Activated naive CD8-positive, alpha-beta T cell (primary cell): ENCODE results near the gene SLC25A21.
"Not testable (repeated sequence)": the region's sequence is repeated elsewhere in the genome, so short reads cannot be mapped to it uniquely, and the experiment has no call there.

ENCODE experiments used
- H3K27ac Mint-ChIP-seq: one replicate; pipeline ENCODE4 v1.8.0; 2021; ENCODE audit warnings: mixed read lengths
- H3K27me3 Mint-ChIP-seq: one replicate; pipeline ENCODE4 v1.8.0; 2021; ENCODE audit warnings: mixed read lengths
- H3K36me3 Mint-ChIP-seq: one replicate; pipeline ENCODE4 v1.8.0; 2021; ENCODE audit warnings: mixed read lengths
- H3K4me1 Mint-ChIP-seq: one replicate; pipeline ENCODE4 v1.8.0; 2021; ENCODE audit warnings: low read depth, mixed read lengths
- H3K4me3 Mint-ChIP-seq: one replicate; pipeline ENCODE4 v1.8.0; 2021; ENCODE audit warnings: mild to moderate bottlenecking, mixed read lengths
- H3K9me3 Mint-ChIP-seq: one replicate; pipeline ENCODE4 v1.8.0; 2021; ENCODE audit warnings: low read depth, mixed read lengths

Gene SLC25A21

DNA sequence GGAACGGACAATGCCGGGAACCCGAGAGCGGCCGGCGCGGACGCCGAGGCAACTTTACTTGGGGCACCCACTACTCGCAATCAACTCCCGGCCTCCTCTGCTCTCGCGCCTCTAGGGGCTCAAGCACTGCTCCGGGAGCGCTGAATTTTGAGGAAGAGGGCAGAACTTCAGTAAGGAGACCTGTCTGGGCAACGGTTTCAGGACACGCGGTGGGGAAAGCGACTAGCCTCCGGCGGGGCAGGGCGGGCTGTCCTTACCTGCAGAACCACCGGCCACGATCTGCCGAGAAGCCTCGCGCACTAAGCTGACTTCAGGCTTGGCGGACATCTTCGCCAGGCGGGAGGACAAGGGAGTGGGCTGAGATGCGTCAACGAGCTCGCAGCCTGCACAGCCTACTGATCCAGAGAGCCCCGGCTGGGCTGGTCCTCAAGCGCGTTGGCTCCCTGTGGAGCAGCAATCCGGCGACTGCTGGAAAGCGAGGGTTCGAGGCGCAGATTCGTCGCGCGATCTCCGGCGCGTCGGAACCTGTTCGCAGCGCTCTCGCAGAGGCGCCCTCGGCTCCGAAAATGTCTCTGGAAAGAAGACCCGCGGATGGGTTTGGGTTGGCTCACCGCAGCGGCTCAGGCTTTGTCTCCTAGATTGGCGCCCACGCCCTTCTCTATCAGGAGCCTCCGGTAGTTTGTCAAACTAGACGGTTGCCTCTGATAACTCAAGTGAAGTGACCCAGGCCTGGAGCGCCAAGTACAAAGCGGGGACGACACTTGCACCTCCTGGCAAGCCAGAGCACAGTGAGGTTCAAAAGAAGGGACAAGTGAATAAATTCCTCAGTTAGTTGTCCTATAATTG, at the start of gene SLC25A21:
SLC25A21 (minus strand) TSS at position 583 of the 846 bp plus-strand sequence.
- Mint-ChIP-seq H3K4me3 (peak within 1 kb of the TSS; percentile 44), H3K4me1 (peaks cover 3% of the 10 kb centered on the region), H3K9me3 (peaks cover 8% of the 10 kb centered on the region), H3K27me3 (peaks cover 17% of the 10 kb centered on the region), H3K36me3 (peaks cover 2% of the 10 kb centered on the region), H3K27ac (no peak within 1 kb of the TSS)

GRCh38 chr14:37221073-37221472, 48.7 kb upstream of the SLC25A21 start:
- H3K9me3 Mint-ChIP-seq, result peaks cover 6% of the 10 kb centered on the region
- no peak overlapping the region for H3K27ac Mint-ChIP-seq
- H3K4me1 Mint-ChIP-seq, result no peaks in the 10 kb centered on the region
- peaks cover 1% of the 10 kb centered on the region for H3K27me3 Mint-ChIP-seq
- H3K4me3 Mint-ChIP-seq, result no peak overlapping the region
- H3K36me3 Mint-ChIP-seq, result no peaks in the 10 kb centered on the region

DNA sequence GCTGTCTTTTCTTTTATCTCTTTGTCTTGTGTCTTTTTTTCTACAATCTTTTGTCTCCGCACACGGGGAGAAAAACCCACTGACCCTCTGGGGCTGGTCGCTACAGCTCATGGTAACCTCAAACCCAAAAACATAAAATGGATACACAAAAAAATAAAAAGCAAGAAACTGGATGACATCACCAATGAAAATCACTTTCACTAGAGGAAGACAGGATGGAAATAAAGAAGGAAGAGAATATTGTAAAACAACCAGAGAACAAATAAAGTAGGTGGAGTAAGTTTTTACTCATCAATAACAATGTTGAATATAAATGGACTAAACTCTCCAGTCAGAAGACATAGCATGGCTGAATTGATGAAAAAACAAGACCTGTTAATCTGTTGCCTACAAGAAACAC, 42.9 kb upstream of the SLC25A21 start:
- Mint-ChIP-seq H3K4me1 (no peaks in the 10 kb centered on the region), H3K4me3 (no peak overlapping the region), H3K27ac (no peak overlapping the region), H3K9me3 (peaks cover 3% of the 10 kb centered on the region), H3K36me3 (peaks cover 2% of the 10 kb centered on the region), H3K27me3 (no peaks in the 10 kb centered on the region)

GRCh38 chr14:37213016-37213415, 40.6 kb upstream of the SLC25A21 start:
- Mint-ChIP-seq H3K9me3 (peaks cover 4% of the 10 kb centered on the region), H3K36me3 (peaks cover 2% of the 10 kb centered on the region)

GRCh38 chr14:37210448-37210847, 38.0 kb upstream of the SLC25A21 start:
- Mint-ChIP-seq H3K9me3 (peaks cover 7% of the 10 kb centered on the region), H3K36me3 (peaks cover 2% of the 10 kb centered on the region), H3K27ac (no peak overlapping the region), H3K4me1 (no peaks in the 10 kb centered on the region), H3K4me3 (no peak overlapping the region), H3K27me3 (no peaks in the 10 kb centered on the region)

More at GRCh38 chr14:37213016-37213415, 40.6 kb upstream of the SLC25A21 start:
- Mint-ChIP-seq H3K4me3 (no peak overlapping the region), H3K27ac (no peak overlapping the region), H3K4me1 (no peaks in the 10 kb centered on the region), H3K27me3 (no peaks in the 10 kb centered on the region)

- not testable (repeated sequence) for H3K4me3 Mint-ChIP-seq, H3K27me3 Mint-ChIP-seq, H3K4me1 Mint-ChIP-seq, H3K9me3 Mint-ChIP-seq, H3K36me3 Mint-ChIP-seq, H3K27ac Mint-ChIP-seq
Observed at GRCh38 chr14:37209617-37210016, 37.2 kb upstream of the SLC25A21 start.

- not testable (repeated sequence) for H3K36me3 Mint-ChIP-seq, H3K27ac Mint-ChIP-seq, H3K4me1 Mint-ChIP-seq, H3K27me3 Mint-ChIP-seq, H3K9me3 Mint-ChIP-seq, H3K4me3 Mint-ChIP-seq
Observed at GRCh38 chr14:37205623-37206605, 33.5 kb upstream of the SLC25A21 start.

DNA sequence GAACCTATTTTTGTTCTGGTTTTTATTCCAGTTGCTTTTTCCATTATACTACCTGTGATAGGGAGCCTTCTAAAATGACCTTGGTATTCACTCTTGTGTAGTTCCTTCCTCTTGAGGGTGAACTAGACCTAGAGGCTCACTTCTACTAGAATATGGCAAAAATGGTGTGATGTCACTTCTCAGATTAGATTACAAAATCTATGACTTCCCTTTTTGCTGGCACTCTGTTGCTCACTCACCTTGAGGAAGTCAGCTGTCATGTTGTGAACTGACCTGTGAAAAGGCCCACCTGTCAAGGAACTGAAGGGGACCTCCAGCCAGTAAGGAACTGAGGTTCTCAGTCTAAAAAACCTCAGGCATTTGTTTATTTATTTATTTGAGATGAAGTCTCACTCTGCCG, 31.0 kb upstream of the SLC25A21 start:
- H3K27me3 Mint-ChIP-seq, result peaks cover 3% of the 10 kb centered on the region

DNA sequence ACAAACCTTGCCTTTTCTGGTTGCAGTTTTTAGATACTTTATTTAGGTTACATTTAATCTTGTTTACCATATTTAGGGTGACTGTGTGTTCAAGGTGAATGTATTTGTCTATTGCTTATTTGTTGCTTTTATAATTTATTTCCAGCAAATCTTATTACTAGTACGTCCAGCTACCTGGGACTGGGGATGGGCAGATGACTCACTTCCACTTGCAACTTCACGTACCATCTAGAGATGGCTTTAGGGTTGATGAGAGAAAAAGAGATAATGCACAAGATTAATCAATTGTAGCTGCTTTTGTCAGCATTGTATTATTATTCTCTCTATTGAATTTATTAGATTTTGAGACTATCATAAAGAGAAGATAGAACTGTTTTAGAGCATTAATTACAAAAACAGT, 30.4 kb upstream of the SLC25A21 start:
- H3K4me1 Mint-ChIP-seq, result peaks cover 8% of the 10 kb centered on the region
- H3K36me3 Mint-ChIP-seq, result no peaks in the 10 kb centered on the region
- H3K4me3 Mint-ChIP-seq, result no peak overlapping the region
- no peak overlapping the region for H3K27ac Mint-ChIP-seq
- peaks cover 3% of the 10 kb centered on the region for H3K9me3 Mint-ChIP-seq
- peaks cover 4% of the 10 kb centered on the region for H3K27me3 Mint-ChIP-seq

More for the DNA sequence above, 31.0 kb upstream of the SLC25A21 start:
- peaks cover 2% of the 10 kb centered on the region for H3K4me1 Mint-ChIP-seq
- peaks cover 3% of the 10 kb centered on the region for H3K9me3 Mint-ChIP-seq
- H3K27ac Mint-ChIP-seq, result no peak overlapping the region
- no peak overlapping the region for H3K4me3 Mint-ChIP-seq
- H3K36me3 Mint-ChIP-seq, result no peaks in the 10 kb centered on the region

DNA sequence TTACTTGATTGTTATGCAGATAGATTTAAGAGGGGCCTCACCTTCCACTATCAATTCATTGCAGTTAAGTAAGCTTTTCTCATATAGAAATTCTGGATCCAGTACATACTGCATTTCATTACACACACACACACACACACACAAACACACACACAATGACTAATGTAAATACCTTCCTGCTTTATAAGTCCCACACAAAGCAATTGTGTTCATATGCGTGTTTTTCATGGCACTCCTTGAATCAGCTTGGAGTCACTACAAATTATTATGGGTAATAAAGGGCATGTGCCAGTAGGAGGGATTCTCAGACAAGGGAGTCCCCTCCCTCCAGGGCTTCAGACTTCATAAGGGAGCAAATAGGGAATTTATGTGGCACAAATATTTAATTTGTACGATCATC, 29.9 kb upstream of the SLC25A21 start:
- Mint-ChIP-seq H3K27me3 (peaks cover 7% of the 10 kb centered on the region), H3K4me3 (no peak overlapping the region), H3K4me1 (peaks cover 11% of the 10 kb centered on the region), H3K27ac (no peak overlapping the region), H3K36me3 (no peaks in the 10 kb centered on the region), H3K9me3 (peaks cover 3% of the 10 kb centered on the region)

GRCh38 chr14:37201724-37202123, 29.3 kb upstream of the SLC25A21 start:
- no peaks in the 10 kb centered on the region for H3K36me3 Mint-ChIP-seq
- peaks cover 14% of the 10 kb centered on the region for H3K4me1 Mint-ChIP-seq
- no peak overlapping the region for H3K27ac Mint-ChIP-seq
- peaks cover 10% of the 10 kb centered on the region for H3K27me3 Mint-ChIP-seq
- H3K9me3 Mint-ChIP-seq, result peaks cover 3% of the 10 kb centered on the region
- no peak overlapping the region for H3K4me3 Mint-ChIP-seq

DNA sequence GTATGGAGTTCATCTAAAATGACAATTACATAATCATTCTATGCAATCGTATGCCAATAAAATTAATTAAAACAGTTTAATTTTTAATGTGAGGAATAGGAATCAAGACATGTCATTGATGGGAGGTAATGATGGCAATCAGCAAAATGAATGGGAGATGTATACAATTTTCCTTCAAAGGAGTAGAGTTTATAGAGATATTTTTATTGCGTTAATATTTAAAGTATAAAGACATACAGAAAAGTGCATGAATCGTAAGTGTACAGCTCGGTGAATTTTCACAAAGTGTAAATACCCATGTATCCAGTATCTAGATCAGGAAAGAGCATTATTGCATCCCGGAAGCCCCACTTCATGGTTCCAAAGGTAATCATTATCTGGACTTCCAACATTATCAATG, 26.5 kb upstream of the SLC25A21 start:
- H3K4me3 Mint-ChIP-seq, result peak overlapping the region; percentile 64
- no peaks in the 10 kb centered on the region for H3K36me3 Mint-ChIP-seq
- no peak overlapping the region for H3K27ac Mint-ChIP-seq
- peaks cover 14% of the 10 kb centered on the region for H3K4me1 Mint-ChIP-seq
- H3K9me3 Mint-ChIP-seq, result no peaks in the 10 kb centered on the region
- peaks cover 10% of the 10 kb centered on the region for H3K27me3 Mint-ChIP-seq

- Mint-ChIP-seq H3K9me3 (no peaks in the 10 kb centered on the region), H3K27ac (no peak overlapping the region), H3K4me1 (peaks cover 14% of the 10 kb centered on the region), H3K36me3 (no peaks in the 10 kb centered on the region), H3K4me3 (peak overlapping the region; percentile 64), H3K27me3 (peaks cover 10% of the 10 kb centered on the region)
Observed at GRCh38 chr14:37198273-37198598, 25.8 kb upstream of the SLC25A21 start.

DNA sequence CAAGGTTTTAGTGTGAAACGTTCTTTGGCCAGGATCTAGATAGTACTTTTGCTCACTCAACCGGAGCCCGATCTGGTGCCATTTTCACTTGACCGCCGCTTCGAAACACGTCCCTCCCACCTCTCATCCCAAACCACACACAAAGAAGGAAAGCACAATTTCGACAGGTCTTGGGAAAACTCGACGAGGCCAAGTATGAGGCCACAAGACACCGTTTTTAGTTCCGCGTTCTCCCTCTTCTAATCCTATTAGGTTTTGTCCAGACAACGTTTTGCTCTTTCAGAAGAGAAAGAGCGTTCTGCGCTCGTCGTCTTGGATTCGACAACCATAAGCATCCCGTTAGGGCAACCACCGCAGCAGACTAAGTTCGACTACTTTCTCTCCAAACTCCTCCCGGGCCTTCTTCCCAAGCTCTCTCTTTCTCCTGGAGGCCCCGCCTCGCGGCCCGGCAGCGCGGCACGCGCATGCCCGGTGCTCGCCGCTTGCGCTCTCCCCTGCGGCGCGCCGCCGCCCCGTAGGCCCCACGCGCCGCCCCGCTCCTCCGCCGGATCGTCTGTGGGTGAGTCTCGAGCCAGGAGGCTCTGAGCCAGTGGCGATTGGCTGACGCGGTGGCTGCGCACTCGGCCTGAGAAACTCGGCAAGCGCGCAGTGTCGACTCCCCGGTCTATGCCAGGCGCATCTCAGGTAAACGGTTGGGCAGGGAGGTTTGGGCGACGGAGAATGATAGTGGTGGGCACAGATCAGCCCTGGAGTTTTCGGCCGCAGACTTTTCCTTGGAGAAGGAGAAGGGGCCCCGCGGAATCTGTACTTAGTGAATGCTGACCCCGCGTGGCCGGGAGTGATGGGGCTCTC, 25.2 kb upstream of the SLC25A21 start, which contains the start of gene MIPOL1:
MIPOL1 (plus strand) TSS at position 517 of the 852 bp plus-strand sequence. CDS start 49,952 bp downstream, outside the sequence.
- Mint-ChIP-seq H3K4me3 (peak within 1 kb of the TSS; percentile 72), H3K36me3 (no peaks in the 10 kb centered on the region), H3K4me1 (peaks cover 14% of the 10 kb centered on the region), H3K27me3 (peaks cover 10% of the 10 kb centered on the region), H3K9me3 (no peaks in the 10 kb centered on the region), H3K27ac (no peak within 1 kb of the TSS)
